IPS DF 4.7 (cell line): Measurements from ENCODE around the gene SYT2.
"Not testable (repeated sequence)": the region's sequence is repeated elsewhere in the genome, so short reads cannot be mapped to it uniquely, and the experiment has no call there.

Source experiments
- DNase-seq: peaks from one replicate; pipeline ENCODE4 v3.0.0-alpha.2; 2013; ENCODE audit warnings: low spot score; ENCODE audit errors: extremely low read depth

SYT2 gene

DNA sequence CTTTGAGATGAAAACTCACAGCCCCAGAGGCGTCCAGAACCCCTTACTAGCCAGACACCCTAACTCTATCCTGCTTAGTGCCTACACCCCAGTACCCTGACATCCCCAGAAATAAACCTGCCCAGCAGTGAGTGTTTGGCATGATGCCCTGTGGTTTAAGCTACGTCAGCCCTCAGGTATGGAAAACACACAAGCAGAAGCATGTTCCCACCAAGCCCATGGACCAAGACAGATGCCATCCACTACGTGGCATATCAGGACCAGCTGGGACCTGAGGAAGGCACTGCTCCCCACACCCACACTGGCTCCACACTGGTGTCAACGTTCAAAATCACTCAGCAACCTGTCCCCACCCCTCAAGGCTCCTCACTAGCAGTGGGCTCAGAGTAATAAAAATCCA, 116.4 kb downstream of the SYT2 start:
- no peak for DNase-seq

GRCh38 chr1:202592146-202592545, 118.1 kb downstream of the SYT2 start:
- DNase-seq, result no peak

DNA sequence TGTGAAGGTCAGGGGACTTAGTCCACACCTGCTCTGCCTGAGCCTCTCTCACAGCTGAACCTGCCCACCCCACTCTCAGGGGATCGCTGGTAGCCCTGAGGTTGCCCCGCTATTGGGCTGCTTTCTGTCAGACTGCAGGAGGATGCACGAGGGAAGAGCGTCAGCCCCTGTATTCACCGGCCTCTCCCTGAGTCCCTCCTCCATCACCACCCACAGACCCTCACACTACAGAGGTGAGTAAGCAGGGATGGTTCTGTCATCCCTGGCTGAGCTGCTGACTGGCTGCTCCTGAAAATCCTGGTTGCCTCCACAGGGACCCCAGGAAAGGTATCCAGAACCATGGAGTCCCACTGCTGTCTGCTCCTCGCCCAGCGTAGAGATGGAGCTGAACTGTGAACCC, 118.7 kb downstream of the SYT2 start:
- DNase-seq, result no peak

DNA sequence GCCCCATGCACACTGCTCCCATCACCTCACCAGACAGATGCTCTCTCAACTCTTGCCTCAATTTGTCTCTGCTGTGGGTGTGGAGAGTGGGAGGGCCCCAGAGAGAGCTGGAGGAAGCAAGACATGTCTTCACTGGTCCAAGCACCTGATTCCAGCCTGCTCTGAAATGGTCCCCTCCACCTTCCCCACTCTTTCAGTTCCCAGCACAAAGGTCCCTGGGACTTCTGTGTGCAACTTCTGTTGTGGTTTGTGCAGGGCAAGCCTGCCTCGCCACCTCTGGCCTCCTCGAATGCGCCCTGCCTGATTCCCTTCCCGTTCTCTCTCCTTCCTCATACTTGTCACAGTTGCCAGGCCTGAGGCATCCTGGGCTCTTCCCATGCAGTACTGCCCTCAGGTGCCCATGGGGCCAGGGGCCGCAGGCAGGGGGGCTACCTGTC, 119.3 kb downstream of the SYT2 start:
- no peak for DNase-seq

DNA sequence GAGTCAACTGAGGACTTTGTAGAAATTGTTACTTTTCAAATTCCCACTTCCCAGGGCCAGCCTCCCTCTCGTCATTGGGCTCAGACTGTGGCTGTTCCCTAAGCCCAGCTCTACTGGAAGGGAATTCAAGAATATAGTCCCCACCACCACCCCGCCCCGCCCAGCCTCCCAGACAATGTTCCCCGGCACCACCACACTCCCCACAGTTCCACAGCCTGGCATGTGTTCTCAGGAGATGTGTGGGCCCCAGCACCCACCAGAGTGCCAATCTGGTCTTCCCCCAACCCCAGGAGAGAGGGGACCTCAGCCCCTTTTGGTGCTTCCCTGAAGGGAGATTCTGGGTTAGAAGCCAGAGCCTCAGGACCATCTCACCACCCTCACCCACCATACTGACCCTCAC, 120.1 kb downstream of the SYT2 start:
- no peak for DNase-seq

GRCh38 chr1:202589190-202589930, 120.9 kb downstream of the SYT2 start:
- no peak for DNase-seq

GRCh38 chr1:202588503-202589189, 121.6 kb downstream of the SYT2 start:
- no peak for DNase-seq

DNA sequence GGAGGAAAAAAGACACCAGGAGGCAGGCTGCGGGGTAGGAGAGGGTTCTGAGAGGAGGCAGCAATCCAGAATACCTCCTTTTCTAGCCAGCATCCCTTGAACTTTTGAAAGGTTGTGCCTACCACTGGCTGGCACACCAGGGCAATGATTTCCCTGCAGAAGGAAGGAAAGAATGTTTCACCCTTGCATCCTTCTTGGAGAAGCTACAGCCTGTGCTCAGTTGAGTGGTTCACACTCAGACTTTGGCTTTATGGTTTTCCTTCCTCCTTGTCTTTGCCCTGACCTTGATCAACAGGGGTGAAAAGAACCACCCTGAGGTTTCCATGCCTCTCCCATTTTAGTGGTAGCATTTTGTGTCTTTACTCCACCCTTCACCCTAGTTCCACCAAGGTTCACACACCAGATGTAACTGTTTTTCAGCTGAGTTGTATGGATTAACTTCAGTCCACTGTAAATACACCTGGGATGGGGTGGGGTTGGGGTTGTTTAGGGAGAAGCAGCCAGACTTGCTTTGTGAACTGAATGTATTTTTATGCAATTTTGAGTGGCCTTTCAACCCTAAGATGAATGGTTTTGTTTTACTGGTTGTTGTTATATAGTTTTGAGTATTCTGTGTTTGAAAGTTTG, 122.3 kb downstream of the SYT2 start:
- DNase-seq, result no peak

DNA sequence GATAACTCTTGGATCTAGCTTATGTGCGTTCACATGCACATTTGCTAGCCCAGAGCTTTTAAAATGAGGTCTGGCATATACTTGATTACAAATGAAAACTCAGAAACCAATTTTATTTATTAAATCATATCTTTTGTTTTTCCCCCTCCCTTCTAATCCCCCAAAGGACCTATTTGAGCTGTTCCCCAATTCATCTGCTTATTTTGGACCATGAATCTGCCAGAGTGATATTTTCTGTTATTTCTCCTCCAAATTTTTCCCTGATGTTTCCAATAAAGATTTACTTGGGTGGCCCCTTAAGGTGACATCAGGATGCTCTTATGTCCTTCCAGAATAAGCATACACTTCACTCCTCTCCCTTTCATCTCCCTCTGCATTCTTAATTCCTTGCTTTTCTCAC, 123.4 kb downstream of the SYT2 start:
- DNase-seq, result no peak

GRCh38 chr1:202586018-202586821, 124.0 kb downstream of the SYT2 start:
- no peak for DNase-seq

DNA sequence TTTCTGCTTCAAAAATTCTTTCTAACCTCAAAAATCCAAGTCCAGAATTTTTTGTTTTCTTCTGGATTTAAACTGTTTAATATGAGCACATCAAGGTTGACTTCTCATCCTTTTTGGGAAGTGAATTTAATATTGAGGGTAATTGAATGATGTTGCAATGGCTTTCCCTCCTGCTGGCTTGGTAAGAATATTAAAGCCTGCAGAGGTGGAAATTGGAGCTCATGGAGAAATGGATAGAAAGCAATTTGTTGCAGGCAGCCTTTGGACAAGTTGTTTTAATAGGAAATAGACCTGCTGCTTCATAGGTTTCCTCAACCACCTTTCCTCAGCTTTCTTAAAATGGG, 124.7 kb downstream of the SYT2 start:
- no peak for DNase-seq

GRCh38 chr1:202584707-202585589, 125.3 kb downstream of the SYT2 start:
- DNase-seq, result no peak

- DNase-seq, result not testable (repeated sequence)
Observed at GRCh38 chr1:202582350-202582749, 127.9 kb downstream of the SYT2 start.

DNA sequence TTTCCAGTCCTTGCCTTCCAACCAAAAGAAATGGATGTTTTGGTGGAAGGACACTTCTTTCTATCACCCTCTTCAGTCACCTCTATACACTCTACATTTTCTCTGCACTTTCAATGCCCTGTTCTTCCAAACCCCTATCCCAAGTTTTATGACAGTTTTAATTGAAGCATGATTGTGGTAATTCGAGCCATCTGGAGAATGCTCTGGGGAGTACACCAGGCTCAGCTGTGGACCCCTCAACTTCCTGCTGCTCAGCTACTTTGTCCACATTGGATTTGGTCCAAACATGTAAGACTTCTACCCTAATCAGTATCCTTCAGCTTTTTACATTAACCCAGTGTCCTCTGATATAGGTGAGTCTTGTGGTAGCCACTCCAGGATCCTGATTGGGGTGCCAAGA, 129.6 kb downstream of the SYT2 start:
- no peak for DNase-seq

- no peak for DNase-seq
Observed at GRCh38 chr1:202579806-202580205, 130.4 kb downstream of the SYT2 start.

DNA sequence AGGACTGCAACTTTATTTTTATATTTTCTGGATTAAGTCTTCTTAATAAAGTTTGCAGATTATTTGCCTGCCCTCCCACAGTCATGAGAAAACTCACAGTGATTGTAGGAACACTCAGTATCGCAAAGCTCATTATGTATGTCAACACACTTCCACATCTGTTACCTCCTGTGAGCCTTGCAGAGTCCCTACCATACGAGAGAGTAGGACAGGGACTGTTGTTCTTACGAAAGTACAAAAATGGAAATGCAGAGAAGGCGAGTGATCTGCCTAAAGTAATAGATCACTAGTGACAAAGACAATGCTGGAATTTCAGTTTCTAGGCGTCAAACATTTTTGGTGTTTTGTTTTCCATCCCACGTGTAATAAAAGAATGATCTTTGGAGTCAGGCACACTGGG, 131.7 kb downstream of the SYT2 start:
- DNase-seq, result no peak

DNA sequence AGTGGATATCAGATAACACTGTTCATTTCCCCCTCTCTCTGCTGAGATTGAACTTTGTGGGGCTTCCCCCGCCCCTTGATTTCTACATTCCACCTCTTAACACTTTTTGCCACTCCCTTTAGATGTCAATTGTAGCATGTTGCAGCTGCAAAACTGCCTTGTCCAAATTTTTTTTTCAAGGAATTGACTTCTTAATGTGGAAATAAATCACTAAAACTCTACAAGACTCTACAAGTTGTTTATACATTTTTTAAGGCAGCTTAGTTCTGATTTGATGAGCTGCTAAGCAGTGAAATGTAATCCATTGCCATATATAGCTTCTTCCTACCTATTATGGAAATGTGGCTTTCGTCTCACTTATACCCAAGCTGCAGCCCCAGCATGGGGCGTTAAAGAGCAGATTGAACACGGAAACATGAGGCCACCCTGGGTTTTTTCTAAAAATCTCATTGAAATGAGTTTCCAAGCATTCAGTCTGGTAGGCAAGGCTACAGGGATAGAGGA, 132.2 kb downstream of the SYT2 start:
- no peak for DNase-seq

- DNase-seq, result no peak
Observed at GRCh38 chr1:202577381-202577780, 132.9 kb downstream of the SYT2 start.

DNA sequence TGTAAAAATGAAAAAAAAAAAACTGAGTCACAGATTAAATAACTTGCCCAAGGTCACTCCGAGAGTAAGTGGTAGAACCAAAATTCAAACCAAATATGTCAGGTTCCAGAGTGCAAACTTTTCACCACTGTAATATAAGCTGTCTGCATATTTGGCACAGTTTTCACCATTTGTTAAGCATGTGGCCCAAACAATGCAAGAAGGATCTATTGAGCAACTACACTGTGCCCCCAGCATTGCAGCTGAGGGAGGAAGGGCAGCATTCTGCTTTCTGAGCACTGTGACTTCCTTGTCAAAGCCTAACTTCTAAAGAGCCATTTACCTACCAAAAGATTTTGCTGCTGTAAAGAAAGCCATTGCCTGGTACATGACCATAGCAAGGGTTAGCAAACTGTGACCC, 133.4 kb downstream of the SYT2 start:
- DNase-seq, result no peak

DNA sequence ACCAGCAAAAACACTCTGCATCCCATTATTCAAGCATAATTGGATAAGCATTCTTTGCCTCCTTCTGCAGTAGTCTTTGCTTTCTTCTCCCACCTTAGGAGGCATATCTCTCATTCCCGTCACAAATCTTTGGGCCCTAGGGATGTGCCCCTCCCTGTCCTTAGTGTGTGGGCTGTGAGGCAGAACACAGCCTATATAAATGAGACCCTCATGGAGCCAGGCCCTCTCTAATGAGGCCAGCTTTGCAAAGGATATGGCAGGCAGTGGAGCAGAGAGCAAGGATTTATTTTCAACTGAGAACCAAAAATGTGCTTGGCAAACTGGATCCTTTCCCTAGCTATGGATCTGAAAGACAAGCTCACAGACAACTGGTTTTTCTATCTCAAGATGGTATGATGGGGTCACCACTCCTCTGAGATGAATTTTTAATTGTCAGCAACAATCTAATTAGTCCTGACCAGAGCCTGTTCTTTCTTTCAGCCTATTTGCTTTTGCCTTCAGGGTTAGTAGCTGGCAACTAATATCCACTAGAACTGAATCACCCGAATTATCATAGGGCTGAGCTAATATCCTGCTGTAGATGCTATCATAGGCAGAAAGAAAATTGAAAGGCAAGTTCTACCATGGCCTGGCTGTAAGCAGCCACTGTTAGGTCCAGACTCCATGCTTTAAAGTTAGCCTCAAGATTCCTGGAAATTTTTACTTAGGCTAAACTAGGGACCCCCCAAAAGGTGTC, 134.2 kb downstream of the SYT2 start:
- DNase-seq, result no peak
